ENCODE measurements around the gene SKIC2. TPM values are rescaled to one million over a fixed set of nuclear protein-coding genes. Genes with fewer than 3 reads are reported as not detected.

SKIC2 gene
- total and polyA plus RNA-seq, 2 of the 4 experiments (the other 2 are of a cell fraction), result 30.6 to 46.0 TPM

GRCh38 chr6:31915351-31915750, 43.6 kb upstream of the SKIC2 start:
- Histone ChIP-seq H3K79me1 (ENCODE audit: low read depth in 1 of 2, low read length in 2 of 2) (no peaks in the 10 kb centered on the region), H4K8ac (ENCODE audit: low read depth in 2 of 2, low read length in 2 of 2) (no peak overlapping the region), H3K36me3 (ENCODE audit: control insufficient read depth, insufficient read depth, low read length) (no peaks in the 10 kb centered on the region), H3K18ac (ENCODE audit: low read depth, low read length) (no peak overlapping the region), H3K9me3 (ENCODE audit: control insufficient read depth, insufficient read depth, low read length) (no peaks in the 10 kb centered on the region), H2AK5ac (ENCODE audit: low read depth, low read length) (no peak overlapping the region), H3K4me2 (ENCODE audit: low read depth, low read length) (no peak overlapping the region), H3K9me1 (ENCODE audit: insufficient read depth, low read length) (peaks cover 9% of the 10 kb centered on the region; the same call in 1 of the 2 replicates), H3K4me3 (ENCODE audit: insufficient read depth, low read depth, low read length) (no peak overlapping the region), H2BK5ac (ENCODE audit: low read depth, low read length, poor library complexity, severe bottlenecking) (no peak overlapping the region), H3K4ac (ENCODE audit: low read depth, low read length) (no peak overlapping the region), H4K20me1 (ENCODE audit: insufficient read depth, low read length) (no peaks in the 10 kb centered on the region), H2AFZ (replicated peaks; ENCODE audit: low read length, poor library complexity) (no peak overlapping the region), H3K56ac (ENCODE audit: extremely low read depth, insufficient read depth, low read length) (no peak overlapping the region), H4K5ac (ENCODE audit: low read depth, low read length) (no peak overlapping the region), H2BK15ac (ENCODE audit: low read depth, low read length) (no peak overlapping the region), H2AK9ac (replicated peaks; ENCODE audit: low read depth, low read length, poor library complexity) (no peak overlapping the region), H3K14ac (replicated peaks; ENCODE audit: low read depth, low read length) (no peak overlapping the region), H2BK20ac (ENCODE audit: low read depth, low read length) (no peak overlapping the region), H3K27ac (ENCODE audit: insufficient read depth, low read length) (no peak overlapping the region), H2BK120ac (ENCODE audit: low read depth, low read length) (no peak overlapping the region), H4K91ac (ENCODE audit: insufficient read depth, low read depth, low read length) (no peak overlapping the region), H3K4me1 (ENCODE audit: control insufficient read depth, insufficient read depth, low read length) (peaks cover 3% of the 10 kb centered on the region; the same call in 1 of the 2 replicates), H3K27me3 (ENCODE audit: control insufficient read depth, insufficient read depth, low read length) (no peaks in the 10 kb centered on the region), H3K23ac (ENCODE audit: low read depth, low read length) (no peak overlapping the region), H3K9ac (ENCODE audit: low read depth, low read length) (no peak overlapping the region)
- in situ Hi-C loops (cut with MboI; ENCODE audit: low sequenced_read_pairs) (no loop called here), intact Hi-C loops (cut with micrococcal nuclease) (no loop called here), dilution Hi-C loops (cut with HindIII; ENCODE audit: low sequenced_read_pairs, unreplicated experiment) (no loop called here)
- POLR2A ChIA-PET (ENCODE audit: unreplicated experiment), result no interaction called here
- TF ChIP-seq RAD21 (IDR thresholded peaks at IDR 0.05; ENCODE audit: low read length) (no peak), NFE2L2 (IDR thresholded peaks at IDR 0.05; ENCODE audit: low read depth, low read length) (no peak), RCOR1 (IDR thresholded peaks at IDR 0.05; ENCODE audit: insufficient replicate concordance, low read length) (no peak), CHD1 (IDR thresholded peaks at IDR 0.05; ENCODE audit: low read depth, low read length) (no peak), BHLHE40 (IDR thresholded peaks at IDR 0.05; ENCODE audit: low read depth, low read length) (no peak), SMC3 (IDR thresholded peaks at IDR 0.05; ENCODE audit: low read depth, low read length) (no peak), RFX5 (IDR thresholded peaks at IDR 0.05; ENCODE audit: low read depth, low read length) (no peak), FOS (IDR thresholded peaks at IDR 0.05; ENCODE audit: low read depth, low read length) (no peak), CTCF (conservative IDR thresholded peaks at IDR 0.05; ENCODE audit: low read depth, low read length) (no peak), POLR2A (IDR thresholded peaks at IDR 0.05; ENCODE audit: low read depth, low read length) (no peak), ELK1 (IDR thresholded peaks at IDR 0.05; ENCODE audit: borderline replicate concordance, low read depth, low read length) (no peak), MAZ (IDR thresholded peaks at IDR 0.05; ENCODE audit: borderline replicate concordance, low read depth, low read length) (no peak), MXI1 (IDR thresholded peaks at IDR 0.05; ENCODE audit: borderline replicate concordance, low read depth, low read length) (no peak), CEBPB (IDR thresholded peaks at IDR 0.05; ENCODE audit: low read depth, low read length) (no peak)
- CTCF ChIA-PET, result no interaction called here
- ATAC-seq (ENCODE audit: low read depth) (no peak), DNase-seq (no peak)
- BruUV-seq (replicated peaks), result no TSS peak
